ENCODE results near the gene HPD. TPM values are rescaled to one million over a fixed set of nuclear protein-coding genes. Genes with fewer than 3 reads are reported as not detected.

HPD gene
- total RNA-seq, 1 donor from 2014 or later: 0.92 TPM

GRCh38 chr12:121802843-121803698 lies 55.6 kb downstream of the HPD start:
- peaks cover 18% of the 10 kb centered on the region for H3K36me3 Mint-ChIP-seq
- peak overlapping the region; percentile 98 for H3K4me3 Mint-ChIP-seq
- peaks cover 5% of the 10 kb centered on the region for H3K27me3 Mint-ChIP-seq
- no peaks in the 10 kb centered on the region for H3K9me3 Mint-ChIP-seq
- H3K27ac Mint-ChIP-seq: peak overlapping the region; percentile 100
- TF ChIP-seq CTCF (conservative IDR thresholded peaks at IDR 0.05): no peak
- peaks cover 19% of the 10 kb centered on the region for H3K4me1 Mint-ChIP-seq (ENCODE audit: unreplicated experiment)
- DNase-seq (ENCODE audit: extremely low spot score, unreplicated experiment): peak; percentile 92

GRCh38 chr12:121802485-121802842 lies 56.2 kb downstream of the HPD start:
- Mint-ChIP-seq H3K4me1 (ENCODE audit: unreplicated experiment) (peaks cover 23% of the 10 kb centered on the region), H3K27ac (peak overlapping the region; percentile 100), H3K36me3 (peaks cover 18% of the 10 kb centered on the region), H3K27me3 (peaks cover 5% of the 10 kb centered on the region), H3K9me3 (no peaks in the 10 kb centered on the region), H3K4me3 (peak overlapping the region; percentile 98)
- no peak for TF ChIP-seq CTCF (conservative IDR thresholded peaks at IDR 0.05)
- DNase-seq (ENCODE audit: extremely low spot score, unreplicated experiment): no peak

- DNase-seq (ENCODE audit: extremely low spot score, unreplicated experiment): no peak
- Mint-ChIP-seq H3K9me3 (no peaks in the 10 kb centered on the region), H3K27me3 (peaks cover 5% of the 10 kb centered on the region), H3K27ac (peak overlapping the region; percentile 100), H3K36me3 (peaks cover 18% of the 10 kb centered on the region), H3K4me3 (peak overlapping the region; percentile 98), H3K4me1 (ENCODE audit: unreplicated experiment) (peaks cover 27% of the 10 kb centered on the region)
- TF ChIP-seq CTCF (conservative IDR thresholded peaks at IDR 0.05): no peak
Measured at GRCh38 chr12:121801595-121802484, 56.8 kb downstream of the HPD start.

- peaks cover 22% of the 10 kb centered on the region for H3K4me1 Mint-ChIP-seq (ENCODE audit: unreplicated experiment)
- H3K4me3 Mint-ChIP-seq: peak overlapping the region; percentile 98
- peak overlapping the region; percentile 100 for H3K27ac Mint-ChIP-seq
- no peak for TF ChIP-seq CTCF (conservative IDR thresholded peaks at IDR 0.05)
- H3K36me3 Mint-ChIP-seq: peaks cover 18% of the 10 kb centered on the region
- H3K9me3 Mint-ChIP-seq: no peaks in the 10 kb centered on the region
- H3K27me3 Mint-ChIP-seq: peaks cover 5% of the 10 kb centered on the region
- no peak for DNase-seq (ENCODE audit: extremely low spot score, unreplicated experiment)
Measured at GRCh38 chr12:121800694-121801594, 57.7 kb downstream of the HPD start.

Measured in type B pancreatic cell (in vitro differentiated cells).